GM18520 (cell line): ENCODE results near the gene KISS1R.
"Not testable (repeated sequence)": the region's sequence is repeated elsewhere in the genome, so short reads cannot be mapped to it uniquely, and the experiment has no call there.

Source experiments
- ATAC-seq: cut with Tn5 transposase; IDR thresholded peaks from one replicate; pipeline ENCODE4 v1.9.1; 2021; ENCODE audit not compliant: unreplicated experiment

The KISS1R gene

DNA sequence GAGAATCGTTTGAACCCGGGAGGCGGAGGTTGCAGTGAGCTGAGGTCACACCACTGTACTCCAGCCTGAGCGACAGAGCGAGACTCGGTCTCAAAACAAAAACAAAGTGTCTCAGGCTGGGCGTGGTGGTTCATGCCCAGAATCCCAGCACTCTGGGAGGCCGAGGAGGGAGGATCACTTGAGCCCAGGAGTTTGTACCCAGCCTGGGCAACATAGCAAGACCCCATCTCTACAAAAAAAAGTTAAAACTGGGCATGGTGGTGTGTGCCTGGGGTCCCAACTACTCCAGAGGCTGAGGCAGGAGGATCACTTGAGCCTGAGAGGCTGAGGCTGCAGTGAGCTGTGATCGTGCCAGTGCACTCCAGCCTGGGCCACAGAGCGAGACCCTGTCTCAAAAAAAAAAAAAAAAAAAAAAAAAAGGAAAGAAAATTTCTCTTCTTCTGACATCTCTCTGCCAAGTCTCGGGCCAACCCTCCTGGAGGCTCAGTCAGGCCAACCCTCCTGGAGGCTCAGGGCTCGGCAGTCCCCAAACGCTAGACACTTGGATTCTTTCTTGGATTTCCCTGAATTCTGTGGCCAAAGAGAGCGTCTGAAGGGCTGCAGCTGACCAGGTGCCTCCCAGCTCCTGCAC is 35.0 kb downstream of the KISS1R start:
- ATAC-seq = no peak

GRCh38 chr19:952680-953444 is 35.7 kb downstream of the KISS1R start:
- no peak for ATAC-seq

GRCh38 chr19:953445-954271 is 36.5 kb downstream of the KISS1R start:
- no peak for ATAC-seq

DNA sequence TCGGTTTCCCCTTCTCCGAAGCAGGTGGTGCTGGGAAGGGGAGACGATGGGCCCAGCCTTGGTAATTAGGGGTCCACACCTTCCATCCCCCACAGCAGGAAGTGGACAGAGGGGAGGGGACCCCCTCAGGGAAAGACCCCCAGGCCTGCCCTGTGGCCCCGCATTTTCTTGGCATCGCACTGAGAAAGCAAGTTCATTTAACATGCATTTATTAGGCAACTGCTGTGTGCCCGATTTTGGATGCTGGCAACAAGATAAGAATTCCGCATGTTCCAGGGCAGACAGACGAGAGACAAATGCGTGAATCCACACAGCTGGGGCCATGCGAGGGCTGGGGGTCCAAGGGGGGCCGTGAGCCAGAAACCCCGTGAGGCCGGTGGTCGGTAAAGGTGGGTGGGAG is 37.1 kb downstream of the KISS1R start:
- ATAC-seq = no peak

GRCh38 chr19:954672-955494 is 37.8 kb downstream of the KISS1R start:
- ATAC-seq = peak; percentile 48

DNA sequence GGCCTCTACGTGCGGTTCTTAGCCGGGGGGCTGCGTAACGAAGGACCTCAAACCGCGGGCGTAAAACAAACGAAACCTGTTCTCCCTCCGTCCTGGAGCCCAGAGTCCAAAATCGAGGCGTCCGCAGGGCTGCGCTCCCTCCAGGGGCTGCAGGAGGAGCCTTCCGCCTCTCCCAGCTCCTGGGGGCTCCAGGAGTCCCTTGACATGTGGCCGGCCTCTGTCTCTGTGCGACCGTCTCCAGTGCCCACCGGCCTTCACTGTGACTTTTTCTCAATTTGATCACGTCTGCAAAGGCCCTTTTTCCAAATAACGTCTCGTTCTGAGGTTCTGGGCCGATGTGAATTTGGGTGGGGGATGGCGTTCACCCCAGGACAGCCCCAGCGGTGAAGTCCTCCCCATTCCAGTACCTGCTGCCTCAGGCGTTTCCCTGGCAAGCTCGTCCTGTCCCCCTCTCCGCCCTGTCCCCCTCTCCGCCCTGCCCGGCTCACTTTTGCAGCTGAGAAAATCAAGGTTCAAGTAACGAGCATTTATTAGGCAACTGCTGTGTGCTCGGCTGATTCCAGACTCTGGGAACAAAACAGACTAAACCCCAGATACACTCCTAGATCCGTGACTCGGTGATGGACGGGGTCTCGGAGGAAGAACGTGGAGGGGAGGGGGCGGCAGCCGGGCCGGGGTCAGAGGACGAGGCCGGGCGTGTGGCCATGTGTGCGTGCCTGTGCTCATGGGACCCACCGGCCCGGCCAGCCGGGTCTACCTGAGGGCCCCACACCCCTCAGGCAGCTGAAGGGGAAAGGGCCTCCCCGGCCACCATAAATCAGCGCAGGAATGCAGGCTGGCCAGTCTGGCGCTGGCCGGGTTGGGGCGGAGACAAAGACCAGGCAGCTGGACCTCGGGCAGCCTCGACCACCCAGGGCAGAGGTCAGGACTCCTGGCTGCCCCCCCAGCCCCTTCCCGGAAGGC is 39.0 kb downstream of the KISS1R start:
- ATAC-seq = no peak

DNA sequence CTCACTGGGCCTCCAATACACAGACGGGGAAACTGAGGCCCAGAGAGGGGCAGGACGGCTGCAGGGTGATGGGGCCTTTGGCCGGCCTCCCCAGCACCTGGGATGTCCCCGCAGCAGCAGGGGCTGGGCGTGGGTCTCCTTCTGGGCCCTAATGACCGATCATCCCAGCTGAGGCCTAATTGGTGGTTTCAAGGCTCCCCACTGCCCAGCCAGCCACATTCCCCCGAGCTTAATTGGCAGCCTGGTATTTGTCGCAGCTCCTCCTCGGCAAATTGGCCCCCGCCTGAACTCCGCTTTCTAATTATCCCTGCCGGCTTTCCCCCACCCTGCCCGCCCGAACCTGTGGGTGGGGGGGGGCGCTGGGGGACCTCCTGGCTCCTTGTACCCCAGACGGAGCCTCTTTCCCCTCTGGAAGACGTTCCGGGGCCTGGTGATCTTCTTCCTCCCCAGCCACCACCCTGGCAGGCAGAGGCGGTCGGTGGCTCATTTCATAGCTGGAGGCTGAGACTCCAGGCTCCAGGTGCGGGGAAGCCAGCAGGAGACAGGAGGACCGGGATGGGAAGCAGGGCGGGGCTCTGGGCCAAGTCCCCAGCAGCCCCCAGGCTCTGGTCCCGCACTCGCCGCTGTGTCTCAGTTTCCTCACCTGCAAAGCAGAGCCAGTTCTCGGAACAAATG is 39.8 kb downstream of the KISS1R start:
- ATAC-seq = no peak

GRCh38 chr19:957578-957977 is 40.4 kb downstream of the KISS1R start:
- ATAC-seq = not testable (repeated sequence)

- ATAC-seq = no peak
Observed at GRCh38 chr19:958967-959855, 42.1 kb downstream of the KISS1R start.

DNA sequence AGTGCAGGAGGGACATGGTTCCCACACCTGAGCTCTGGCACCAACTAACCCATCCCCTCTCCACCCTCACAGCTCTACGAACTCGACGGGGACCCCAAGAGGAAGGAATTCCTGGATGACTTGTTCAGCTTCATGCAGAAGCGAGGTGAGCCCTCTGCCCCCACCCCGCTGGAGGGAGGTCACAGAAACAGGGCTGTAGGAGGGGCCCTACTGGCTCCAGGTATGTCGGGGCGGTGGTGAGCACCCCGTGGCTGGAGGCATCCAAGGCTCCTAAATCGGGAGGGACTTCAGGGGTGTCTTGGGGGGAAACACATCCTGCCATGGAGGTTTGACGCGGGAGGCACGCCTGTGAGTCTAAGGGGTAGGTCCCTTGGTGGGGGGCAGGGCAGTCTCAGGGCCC is 42.9 kb downstream of the KISS1R start:
- no peak for ATAC-seq

DNA sequence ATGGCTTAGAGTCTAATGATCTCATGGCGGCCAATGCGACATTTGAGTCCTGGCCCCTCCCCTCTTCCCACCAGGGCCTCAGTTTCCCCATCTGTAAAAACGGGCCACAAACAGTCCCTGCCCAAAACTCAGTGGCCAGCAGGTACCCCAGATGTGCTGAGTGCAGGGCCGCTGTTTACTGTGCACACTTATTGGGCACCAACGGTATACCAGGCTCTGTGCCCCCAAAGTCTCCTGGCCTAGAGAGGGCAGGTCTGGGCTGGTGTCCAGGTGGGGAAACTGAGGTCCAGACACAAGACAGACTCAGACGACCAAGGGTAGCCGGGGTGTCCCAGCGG is 43.4 kb downstream of the KISS1R start:
- no peak for ATAC-seq

GRCh38 chr19:961866-962620 is 44.9 kb downstream of the KISS1R start:
- no peak for ATAC-seq

- no peak for ATAC-seq
Observed at GRCh38 chr19:962683-963400, 45.7 kb downstream of the KISS1R start.

GRCh38 chr19:963486-963951 is 46.4 kb downstream of the KISS1R start:
- no peak for ATAC-seq

- ATAC-seq = no peak
Observed at GRCh38 chr19:964116-964520, 47.0 kb downstream of the KISS1R start.

DNA sequence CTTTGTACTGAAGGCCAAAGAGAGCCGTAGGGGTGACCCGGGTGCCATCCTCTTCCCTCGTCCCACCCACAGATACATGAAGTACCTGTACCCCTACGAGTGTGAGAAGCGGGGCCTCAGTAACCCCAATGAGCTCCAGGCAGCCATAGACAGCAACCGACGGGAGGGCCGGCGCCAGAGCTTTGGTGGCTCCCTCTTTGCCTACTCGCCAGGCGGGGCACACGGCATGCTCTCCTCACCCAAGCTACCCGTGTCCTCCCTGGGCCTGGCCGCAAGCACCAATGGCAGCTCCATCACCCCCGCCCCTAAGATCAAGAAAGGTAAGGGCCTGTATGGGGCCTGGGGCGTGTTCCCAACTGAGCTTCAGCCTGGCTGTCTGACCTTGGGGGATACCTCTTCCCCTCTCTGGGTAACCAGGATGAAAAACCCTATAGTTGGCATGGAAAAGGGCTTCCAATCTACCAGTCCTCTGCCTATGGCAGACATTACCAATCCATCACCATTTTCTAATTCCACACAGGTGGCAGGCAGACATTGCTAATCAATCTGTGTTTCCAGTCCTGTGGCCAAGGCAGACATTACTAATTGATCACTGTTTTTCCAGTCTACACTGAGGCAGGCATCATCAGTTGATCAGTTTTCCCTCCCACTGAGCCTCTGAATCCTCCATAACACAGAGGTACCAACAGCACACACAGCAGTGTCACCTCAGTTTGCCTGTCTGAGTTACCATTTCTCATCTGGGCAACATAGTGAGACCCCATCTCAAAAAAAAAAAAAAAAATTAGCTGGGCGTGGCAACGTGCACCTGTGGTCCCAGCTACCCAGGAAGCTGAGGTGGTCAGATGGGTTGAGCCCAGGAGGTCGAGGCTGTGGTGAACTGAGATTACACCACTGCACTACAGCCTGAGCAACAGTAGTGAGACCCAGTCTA is 47.9 kb downstream of the KISS1R start:
- no peak for ATAC-seq
